K562 (cell line): ENCODE data around the gene PRR15L. TPM values are rescaled to one million over a fixed set of nuclear protein-coding genes. Genes with fewer than 3 reads are reported as not detected.

Experiments
- CBX3 ChIP-seq, 2 experiments: IDR thresholded peaks; 1 replicate in 1 of 2; 2 replicates in 1 of 2; pipeline ENCODE4 v1.6.1; 2012; ENCODE audit warnings: inconsistent platforms in 2 of 2, low read length in 2 of 2, borderline replicate concordance in 1 of 2, control low read depth in 1 of 2
- CEBPB ChIP-seq: fragments of 450-650 bp; IDR thresholded peaks from 2 replicates; pipeline ENCODE4 v1.6.1; 2016; ENCODE audit warnings: missing genetic modification characterization, missing compliant biosample characterization
- CUX1 ChIP-seq: fragments of 200-800 bp; sonication (Bioruptor generic); IDR thresholded peaks from 2 replicates; pipeline ENCODE4 v1.6.1; 2016; ENCODE audit warnings: missing genetic modification characterization, missing compliant biosample characterization
- E2F6 ChIP-seq, 2 experiments: IDR thresholded peaks; 2 replicates each; pipeline ENCODE4 v1.6.1; 2011; ENCODE audit warnings: borderline replicate concordance in 1 of 2, control low read depth in 1 of 2, low read depth in 1 of 2, low read length in 1 of 2, mild to moderate bottlenecking in 1 of 2, mixed read lengths in 1 of 2, moderate library complexity in 1 of 2; ENCODE audit not compliant: insufficient read depth in 1 of 2, insufficient read length in 1 of 2, poor library complexity in 1 of 2, severe bottlenecking in 1 of 2; ENCODE audit errors: extremely low read depth in 1 of 2
- GTF2A2 ChIP-seq: IDR thresholded peaks from 2 replicates; pipeline ENCODE4 v1.6.1; 2016; ENCODE audit warnings: mild to moderate bottlenecking, missing genetic modification characterization, missing compliant biosample characterization
- KDM1A ChIP-seq, 2 experiments: fragments of 450-650 bp; IDR thresholded peaks; 2 replicates each; pipeline ENCODE4 v1.6.1; 2016; ENCODE audit warnings: mild to moderate bottlenecking in 2 of 2
- MAFF ChIP-seq: IDR thresholded peaks from 2 replicates; pipeline ENCODE4 v1.6.1; 2012; ENCODE audit warnings: low read length, improper control_type of control experiment
- MTA3 ChIP-seq: fragments of 450-650 bp; formaldehyde crosslinking; IDR thresholded peaks from 2 replicates; pipeline ENCODE4 v1.6.1; 2017; ENCODE audit warnings: mild to moderate bottlenecking, borderline replicate concordance
- NFE2L1 ChIP-seq: fragments of 450-650 bp; IDR thresholded peaks from 2 replicates; pipeline ENCODE4 v1.6.1; 2016; ENCODE audit warnings: missing genetic modification characterization, low read depth, mild to moderate bottlenecking, missing compliant biosample characterization, moderate library complexity, borderline replicate concordance
- RFX7 ChIP-seq: fragments of 250-450 bp; sonication (Bioruptor Pico); IDR thresholded peaks from 2 replicates; pipeline ENCODE4 v1.5.1; 2021; ENCODE audit warnings: mild to moderate bottlenecking
- SMARCE1 ChIP-seq: fragments of 450-650 bp; IDR thresholded peaks from 2 replicates; pipeline ENCODE4 v1.7.1; 2016; ENCODE audit warnings: mild to moderate bottlenecking
- SREBF1 ChIP-seq: fragments of 150-350 bp; IDR thresholded peaks from 2 replicates; pipeline ENCODE4 v1.6.1; 2014; ENCODE audit warnings: antibody characterized with exemption, low read depth, low read length, borderline replicate concordance
- TCFL5 ChIP-seq: fragments of 250-450 bp; sonication (Bioruptor Pico); conservative IDR thresholded peaks from 2 replicates; pipeline ENCODE4 v1.6.1; 2021; ENCODE audit warnings: mild to moderate bottlenecking, moderate library complexity, matching md5 sums
- THAP7 ChIP-seq: fragments of 250-450 bp; sonication (Bioruptor Pico); IDR thresholded peaks from 2 replicates; pipeline ENCODE4 v1.5.0; 2021
- ZNF609 ChIP-seq: sonication (generic); formaldehyde crosslinking; IDR thresholded peaks from 2 replicates; pipeline ENCODE4 v1.8.1; 2023; ENCODE audit warnings: missing genetic modification reagents, mild to moderate bottlenecking, borderline replicate concordance
- ZZZ3 ChIP-seq: fragments of 450-650 bp; IDR thresholded peaks from 2 replicates; pipeline ENCODE4 v1.6.1; 2016; ENCODE audit warnings: antibody characterized with exemption, mild to moderate bottlenecking, moderate library complexity
- polyA plus RNA-seq, 8 experiments: library from polyadenylated mRNA; depleted of rRNA in 4 of 8; stranded (reverse) in 5 of 8; unstranded in 3 of 8; fragments of >200 nt; fragmentation: Nextera tagmentation in 2 of 8; fragmentation: Illumina TruSeq in 1 of 8; extraction: Ambion mirVana in 2 of 8; extraction: Trizol in 1 of 8; gene quantifications; 2 replicates each; pipeline versions ENCODE4 v1.2.1 to v1.2.3, GENCODE V29; 2011 to 2014; ENCODE audit warnings: inconsistent platforms in 1 of 8, missing spikeins in 1 of 8
- total RNA-seq, 7 experiments: library from RNA; depleted of rRNA in 6 of 7; stranded (reverse); fragments of >200 nt in 6 of 7; fragmentation: Illumina TruSeq in 2 of 7; extraction: Trizol in 2 of 7; gene quantifications; 2 replicates each; pipeline versions ENCODE4 v1.2.1 to v1.2.3, GENCODE V29; 2011 to 2021; ENCODE audit warnings: low replicate concordance in 1 of 7

PRR15L gene
- total and polyA plus RNA-seq, 9 of the 15 experiments (the other 6 are each of a cell fraction or from before 2014, with no cell fraction given), result 0.03 TPM; not detected in 8

GRCh38 chr17:48002266-48002915, 44.7 kb upstream of the PRR15L start (continued):
- TF ChIP-seq TCFL5 (CRISPR knock-in tag) (no peak), E2F6 (IDR thresholded peaks at IDR 0.05; ENCODE audit: borderline replicate concordance in 1 of 2, extremely low read depth in 1 of 2, insufficient read depth in 1 of 2, insufficient read length in 1 of 2, low read depth in 1 of 2, low read length in 1 of 2, poor library complexity in 1 of 2, severe bottlenecking in 1 of 2) (no peak), RFX7 (CRISPR knock-in tag) (no peak), CEBPB (tag) (no peak), SREBF1 (no peak), KDM1A (IDR thresholded peaks at IDR 0.05) (no peak), SMARCE1 (peak; percentile 61; the same call in 1 of the 2 replicates), GTF2A2 (no peak), CBX3 (IDR thresholded peaks at IDR 0.05; ENCODE audit: borderline replicate concordance in 1 of 2, low read length in 2 of 2) (peak in 1 of 2 experiments; percentile 29; a peak in 1 of 3 replicates), NFE2L1 (tag) (no peak), THAP7 (CRISPR knock-in tag) (no peak), MAFF (peak; percentile 95), ZNF609 (CRISPR knock-in tag) (no peak), ZZZ3 (no peak), MTA3 (no peak), CUX1 (peak; percentile 74)
